Tibial artery (tissue), 4 donors: ENCODE measurements around the gene SPIB.
"Not testable (repeated sequence)": the region's sequence is repeated elsewhere in the genome, so short reads cannot be mapped to it uniquely, and the experiment has no call there.

ENCODE experiments used
- DNase-seq, 2 donors: peaks; one replicate each; pipeline ENCODE4 v3.0.0-alpha.2; 2019
- H3K27ac ChIP-seq, 2 donors: fragments of 200-600 bp; sonication (generic) in 1 of 2; 1 replicate in 1 of 2; 2 replicates in 1 of 2; pipeline ENCODE4 v1.5.1; 2018 to 2019; ENCODE audit warnings: mild to moderate bottlenecking in 1 of 2
- H3K27me3 ChIP-seq, 2 donors: fragments of 200-600 bp; sonication (generic) in 1 of 2; one replicate each; pipeline versions ENCODE4 v1.5.1 to v1.6.0; 2016 to 2019
- H3K36me3 ChIP-seq, 3 donors: fragments of 200-600 bp; sonication (generic) in 2 of 3; one replicate each; pipeline ENCODE4 v1.5.1; 2016 to 2019; ENCODE audit warnings: mild to moderate bottlenecking in 2 of 3
- H3K4me1 ChIP-seq, 4 donors: fragments of 200-600 bp; sonication (generic) in 2 of 4; 1 replicate in 3 of 4; 2 replicates in 1 of 4; pipeline ENCODE4 v1.5.1; 2016 to 2019
- H3K4me3 ChIP-seq, 2 donors: fragments of 200-600 bp; sonication (generic) in 1 of 2; 1 replicate in 1 of 2; 2 replicates in 1 of 2; pipeline ENCODE4 v1.5.1; 2018 to 2019; ENCODE audit warnings: mild to moderate bottlenecking in 2 of 2
- H3K9me3 ChIP-seq, 3 donors: fragments of 200-600 bp; sonication (generic) in 1 of 3; one replicate each; pipeline ENCODE4 v1.5.1; 2016 to 2019
- CTCF ChIP-seq, 2 experiments: fragments of 200-600 bp in 1 of 2; fragments of 450-650 bp in 1 of 2; IDR thresholded peaks; one replicate each; pipeline ENCODE4 v1.5.1; 2017 to 2019; ENCODE audit warnings: antibody characterized with exemption in 2 of 2, mild to moderate bottlenecking in 1 of 2, moderate library complexity in 1 of 2
- intact Hi-C: fragments of 100-400 bp; cut with DNase I; formaldehyde crosslinking; loops from one replicate; pipeline ENCODE4 v1.15.0; 2023; ENCODE audit warnings: low total_unique reads

The SPIB gene

GRCh38 chr19:50387176-50387867 lies 31.4 kb upstream of the SPIB start:
- intact Hi-C loops = no loop called here
- Histone ChIP-seq H3K27me3 (no peaks in the 10 kb centered on the region), H3K27ac (no peak overlapping the region), H3K9me3 (no peaks in the 10 kb centered on the region), H3K36me3 (peaks cover 3 to 6% (median 4%) of the 10 kb centered on the region in 3 donors), H3K4me1 (peaks cover 0 to 21% (median 18%) of the 10 kb centered on the region in 4 donors), H3K4me3 (no peak overlapping the region)
- TF ChIP-seq CTCF (IDR thresholded peaks at IDR 0.05) = no peak
- no peak for DNase-seq

- Histone ChIP-seq H3K27me3 (no peaks in the 10 kb centered on the region), H3K27ac (no peak overlapping the region), H3K4me1 (peaks cover 0 to 21% (median 18%) of the 10 kb centered on the region in 4 donors), H3K9me3 (no peaks in the 10 kb centered on the region), H3K36me3 (peaks cover 0 to under 1% (median 0%) of the 10 kb centered on the region in 3 donors), H3K4me3 (no peak overlapping the region)
- intact Hi-C loops = no loop called here
- TF ChIP-seq CTCF (IDR thresholded peaks at IDR 0.05) = no peak
- DNase-seq = no peak
Measured at GRCh38 chr19:50387868-50388245, 30.9 kb upstream of the SPIB start.

- H3K36me3 ChIP-seq, H3K27ac ChIP-seq, DNase-seq, H3K4me1 ChIP-seq, intact Hi-C loops, H3K4me3 ChIP-seq, H3K9me3 ChIP-seq, H3K27me3 ChIP-seq: not testable (repeated sequence)
Measured at GRCh38 chr19:50390295-50390694, 28.4 kb upstream of the SPIB start.

GRCh38 chr19:50390952-50391351 lies 27.8 kb upstream of the SPIB start:
- H3K27ac ChIP-seq, DNase-seq, H3K36me3 ChIP-seq, H3K9me3 ChIP-seq, H3K4me3 ChIP-seq, H3K27me3 ChIP-seq, intact Hi-C loops, H3K4me1 ChIP-seq: not testable (repeated sequence)

- H3K27ac ChIP-seq = no peak overlapping the region
- intact Hi-C loops = no loop called here
- TF ChIP-seq CTCF (IDR thresholded peaks at IDR 0.05) = no peak
- H3K36me3 ChIP-seq = no peaks in the 10 kb centered on the region
- no peaks in the 10 kb centered on the region for H3K27me3 ChIP-seq
- H3K4me3 ChIP-seq = no peak overlapping the region
- H3K9me3 ChIP-seq = no peaks in the 10 kb centered on the region
- no peaks in the 10 kb centered on the region for H3K4me1 ChIP-seq
- DNase-seq = no peak
Measured at GRCh38 chr19:50392759-50393158, 26.0 kb upstream of the SPIB start.

- Histone ChIP-seq H3K27ac (no peak overlapping the region), H3K4me1 (no peaks in the 10 kb centered on the region), H3K9me3 (no peaks in the 10 kb centered on the region), H3K4me3 (no peak overlapping the region), H3K36me3 (no peaks in the 10 kb centered on the region), H3K27me3 (no peaks in the 10 kb centered on the region)
- DNase-seq = no peak
- TF ChIP-seq CTCF (IDR thresholded peaks at IDR 0.05) = no peak
- intact Hi-C loops = no loop called here
Measured at GRCh38 chr19:50393589-50393988, 25.1 kb upstream of the SPIB start.

GRCh38 chr19:50394017-50394416 lies 24.7 kb upstream of the SPIB start:
- Histone ChIP-seq H3K27ac (no peak overlapping the region), H3K4me3 (no peak overlapping the region), H3K36me3 (peaks cover 0 to 4% (median 0%) of the 10 kb centered on the region in 3 donors), H3K4me1 (no peaks in the 10 kb centered on the region), H3K9me3 (no peaks in the 10 kb centered on the region), H3K27me3 (no peaks in the 10 kb centered on the region)
- DNase-seq = no peak
- intact Hi-C loops = no loop called here
- no peak for TF ChIP-seq CTCF (IDR thresholded peaks at IDR 0.05)
